Germinal center (tissue), 1 donor: Measurements from ENCODE around the gene LIG1.
"Not testable (repeated sequence)": the region's sequence is repeated elsewhere in the genome, so short reads cannot be mapped to it uniquely, and the experiment has no call there.

Source experiments
- DNase-seq: peaks from one replicate; pipeline ENCODE4 v3.0.0; 2012; ENCODE audit warnings: mixed read lengths, low spot score

LIG1 gene

GRCh38 chr19:48085076-48085475 is 85.1 kb downstream of the LIG1 start:
- DNase-seq = no peak

- no peak for DNase-seq
Measured at GRCh38 chr19:48081106-48081505, 89.0 kb downstream of the LIG1 start.

DNA sequence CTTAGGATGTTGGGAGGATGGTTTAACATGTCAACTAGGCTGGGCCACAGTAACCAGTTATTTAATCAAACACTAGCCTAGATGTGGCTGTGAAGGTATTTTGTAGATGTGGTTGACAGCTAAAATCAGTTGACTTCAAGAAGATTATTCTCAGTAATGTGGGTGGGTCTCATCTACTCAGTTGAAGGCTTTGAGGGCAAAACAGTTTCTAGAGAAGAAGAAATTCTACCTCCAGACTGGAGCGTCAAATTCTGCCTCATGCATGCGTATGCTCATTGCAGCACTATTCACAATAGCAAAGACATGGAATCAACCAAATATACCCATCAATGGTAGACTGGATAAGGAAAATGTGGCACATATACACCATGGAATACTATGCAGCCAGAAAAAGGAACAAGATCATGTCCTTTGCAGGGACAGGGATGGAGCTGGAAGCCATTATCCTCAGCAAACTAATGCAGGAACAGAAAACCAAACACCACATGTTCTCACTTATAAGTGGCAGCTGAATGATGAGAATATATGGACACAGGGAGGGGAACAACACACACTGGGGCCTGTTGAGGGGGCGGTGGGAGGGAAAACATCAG is 99.9 kb downstream of the LIG1 start:
- not testable (repeated sequence) for DNase-seq

- no peak for DNase-seq
Measured at GRCh38 chr19:48069435-48069834, 100.7 kb downstream of the LIG1 start.
